ENCODE data around the gene SGPL1.

Gene SGPL1

GRCh38 chr10:70780772-70781171 is 35.0 kb upstream of the SGPL1 start:
- DNase-seq (ENCODE audit: low spot score) = no peak

GRCh38 chr10:70781461-70782051 is 34.2 kb upstream of the SGPL1 start:
- no peak for DNase-seq (ENCODE audit: low spot score)

- DNase-seq (ENCODE audit: low spot score) = no peak
These were observed 33.5 kb upstream of the SGPL1 start for GRCh38 chr10:70782086-70782745.

- DNase-seq (ENCODE audit: low spot score) = no peak
These were observed 32.7 kb upstream of the SGPL1 start for GRCh38 chr10:70782746-70783680.

GRCh38 chr10:70784016-70784415 is 31.7 kb upstream of the SGPL1 start:
- DNase-seq (ENCODE audit: low spot score) = no peak

- no peak for DNase-seq (ENCODE audit: low spot score)
These were observed 31.3 kb upstream of the SGPL1 start for GRCh38 chr10:70784471-70784870.

GRCh38 chr10:70785190-70785589 is 30.6 kb upstream of the SGPL1 start, which contains the start of gene TBATA:
Gene TBATA, minus strand, starts transcription at chr10:70785377. Its CDS starts 1,998 bp downstream, at chr10:70783379.
- no peak for DNase-seq (ENCODE audit: low spot score)

GRCh38 chr10:70786799-70787415 is 28.8 kb upstream of the SGPL1 start:
- no peak for DNase-seq (ENCODE audit: low spot score)

GRCh38 chr10:70791386-70792039 is 24.2 kb upstream of the SGPL1 start:
- no peak for DNase-seq (ENCODE audit: low spot score)

- no peak for DNase-seq (ENCODE audit: low spot score)
These were observed 20.1 kb upstream of the SGPL1 start for GRCh38 chr10:70795613-70796012.

- no peak for DNase-seq (ENCODE audit: low spot score)
These were observed 17.9 kb upstream of the SGPL1 start for GRCh38 chr10:70797840-70798239.

- DNase-seq (ENCODE audit: low spot score) = no peak
These were observed 16.6 kb upstream of the SGPL1 start for GRCh38 chr10:70799124-70799523.

- no peak for DNase-seq (ENCODE audit: low spot score)
These were observed 13.9 kb upstream of the SGPL1 start for GRCh38 chr10:70801854-70802253.

GRCh38 chr10:70803775-70804420 is 11.8 kb upstream of the SGPL1 start:
- DNase-seq (ENCODE audit: low spot score) = no peak

- DNase-seq (ENCODE audit: low spot score) = no peak
These were observed 11.3 kb upstream of the SGPL1 start for GRCh38 chr10:70804421-70804808.

GRCh38 chr10:70805619-70806215 is 10.0 kb upstream of the SGPL1 start:
- no peak for DNase-seq (ENCODE audit: low spot score)

- DNase-seq (ENCODE audit: low spot score) = no peak
These were observed 8.9 kb upstream of the SGPL1 start for GRCh38 chr10:70806841-70807240.

GRCh38 chr10:70807556-70807955 is 8.2 kb upstream of the SGPL1 start:
- DNase-seq (ENCODE audit: low spot score) = no peak

- no peak for DNase-seq (ENCODE audit: low spot score)
These were observed 6.6 kb upstream of the SGPL1 start for GRCh38 chr10:70809011-70809611.

- no peak for DNase-seq (ENCODE audit: low spot score)
These were observed 6.0 kb upstream of the SGPL1 start for GRCh38 chr10:70809726-70810125.

- no peak for DNase-seq (ENCODE audit: low spot score)
These were observed 4.8 kb upstream of the SGPL1 start for GRCh38 chr10:70810967-70811366.
